ENCODE data around the gene MBNL2.

MBNL2 gene

GRCh38 chr13:97342936-97343335, 120.8 kb downstream of the MBNL2 start:
- H2AFZ ChIP-seq (ENCODE audit: low read depth, low read length): no peak overlapping the region
- H4K20me1 ChIP-seq (ENCODE audit: insufficient read depth, low read length): no peaks in the 10 kb centered on the region
- no peak overlapping the region for H3K4me2 ChIP-seq (ENCODE audit: low read length)
- H3K79me2 ChIP-seq (ENCODE audit: low read length): no peaks in the 10 kb centered on the region
- peaks cover 20% of the 10 kb centered on the region for H3K4me1 ChIP-seq (ENCODE audit: low read length)
- no peaks in the 10 kb centered on the region for H3K27me3 ChIP-seq (ENCODE audit: low read depth, low read length)
- H3K9me3 ChIP-seq (ENCODE audit: insufficient read depth, low read length): no peaks in the 10 kb centered on the region
- no peak overlapping the region for H3K27ac ChIP-seq (ENCODE audit: low read length)
- H3K36me3 ChIP-seq (replicated peaks; ENCODE audit: low read depth, low read length): no peaks in the 10 kb centered on the region
- H3K9ac ChIP-seq (ENCODE audit: low read length): no peak overlapping the region
- no peak overlapping the region for H3K4me3 ChIP-seq (ENCODE audit: low read length)
- TF ChIP-seq EZH2phosphoT487 (IDR thresholded peaks at IDR 0.05; ENCODE audit: low read depth) (no peak), CTCF (IDR thresholded peaks at IDR 0.05; ENCODE audit: low read depth, low read length) (no peak)

- Histone ChIP-seq H3K27me3 (ENCODE audit: low read depth, low read length) (no peaks in the 10 kb centered on the region), H4K20me1 (ENCODE audit: insufficient read depth, low read length) (no peaks in the 10 kb centered on the region), H3K4me3 (ENCODE audit: low read length) (no peak overlapping the region), H3K9ac (ENCODE audit: low read length) (no peak overlapping the region), H3K36me3 (replicated peaks; ENCODE audit: low read depth, low read length) (no peaks in the 10 kb centered on the region), H3K27ac (ENCODE audit: low read length) (no peak overlapping the region), H3K4me2 (ENCODE audit: low read length) (no peak overlapping the region), H2AFZ (ENCODE audit: low read depth, low read length) (no peak overlapping the region), H3K9me3 (ENCODE audit: insufficient read depth, low read length) (no peaks in the 10 kb centered on the region), H3K4me1 (ENCODE audit: low read length) (peaks cover 15% of the 10 kb centered on the region), H3K79me2 (ENCODE audit: low read length) (no peaks in the 10 kb centered on the region)
- peak; percentile 91 for TF ChIP-seq CTCF (IDR thresholded peaks at IDR 0.05; ENCODE audit: low read depth, low read length)
- TF ChIP-seq EZH2phosphoT487 (IDR thresholded peaks at IDR 0.05; ENCODE audit: low read depth): no peak
Measured at GRCh38 chr13:97344265-97345175, 122.4 kb downstream of the MBNL2 start.

DNA sequence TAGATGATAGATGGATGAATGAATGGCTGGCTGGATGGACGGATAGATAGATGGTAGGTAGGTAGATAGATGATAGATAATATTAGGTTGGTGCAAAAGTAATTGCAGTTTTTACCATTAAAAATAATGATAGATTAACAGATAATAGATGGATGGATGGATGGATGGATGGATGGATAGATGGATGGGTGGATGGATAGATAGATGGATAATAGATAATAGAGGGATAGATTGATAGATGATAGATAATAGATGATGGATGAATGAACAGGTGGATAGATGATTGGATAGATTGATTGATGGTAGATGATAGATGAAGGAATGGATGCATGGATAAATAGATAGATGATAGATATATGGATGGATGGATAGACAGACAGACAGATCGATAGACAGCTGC, 124.0 kb downstream of the MBNL2 start:
- H3K9ac ChIP-seq (ENCODE audit: low read length): no peak overlapping the region
- H3K4me1 ChIP-seq (ENCODE audit: low read length): no peaks in the 10 kb centered on the region
- no peaks in the 10 kb centered on the region for H3K79me2 ChIP-seq (ENCODE audit: low read length)
- peaks cover 4% of the 10 kb centered on the region; the same call in 1 of the 2 replicates for H3K9me3 ChIP-seq (ENCODE audit: insufficient read depth, low read length)
- no peaks in the 10 kb centered on the region for H3K36me3 ChIP-seq (replicated peaks; ENCODE audit: low read depth, low read length)
- no peak overlapping the region for H3K27ac ChIP-seq (ENCODE audit: low read length)
- no peak overlapping the region for H3K4me2 ChIP-seq (ENCODE audit: low read length)
- no peaks in the 10 kb centered on the region for H4K20me1 ChIP-seq (ENCODE audit: insufficient read depth, low read length)
- TF ChIP-seq EZH2phosphoT487 (IDR thresholded peaks at IDR 0.05; ENCODE audit: low read depth) (no peak), CTCF (IDR thresholded peaks at IDR 0.05; ENCODE audit: low read depth, low read length) (no peak)
- H3K4me3 ChIP-seq (ENCODE audit: low read length): no peak overlapping the region
- no peak overlapping the region for H2AFZ ChIP-seq (ENCODE audit: low read depth, low read length)
- no peaks in the 10 kb centered on the region for H3K27me3 ChIP-seq (ENCODE audit: low read depth, low read length)

DNA sequence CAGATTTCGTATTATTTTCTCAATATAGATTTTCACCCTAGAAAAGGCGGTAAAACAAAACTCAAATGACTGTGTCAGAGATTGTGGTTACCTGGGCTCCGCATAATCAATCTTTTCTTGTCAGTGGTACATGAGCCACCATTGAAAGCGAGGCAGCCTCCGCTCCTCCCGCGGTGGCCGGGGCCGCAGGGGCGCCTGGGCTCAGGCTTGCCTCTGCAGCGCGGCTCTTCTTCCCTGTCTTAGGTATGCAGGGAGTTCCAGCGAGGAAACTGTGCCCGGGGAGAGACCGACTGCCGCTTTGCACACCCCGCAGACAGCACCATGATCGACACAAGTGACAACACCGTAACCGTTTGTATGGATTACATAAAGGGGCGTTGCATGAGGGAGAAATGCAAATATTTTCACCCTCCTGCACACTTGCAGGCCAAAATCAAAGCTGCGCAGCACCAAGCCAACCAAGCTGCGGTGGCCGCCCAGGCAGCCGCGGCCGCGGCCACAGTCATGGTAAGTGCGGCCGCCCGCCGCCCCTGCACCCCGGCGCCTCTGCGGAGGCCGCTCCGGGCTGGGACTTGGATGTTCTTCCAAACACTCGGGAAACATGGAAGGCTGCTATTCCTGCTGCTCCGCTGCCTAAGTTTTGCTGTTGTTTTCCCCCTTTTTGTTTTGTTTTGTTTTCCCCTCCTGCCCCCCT, 124.6 kb downstream of the MBNL2 start:
- Histone ChIP-seq H4K20me1 (ENCODE audit: insufficient read depth, low read length) (no peaks in the 10 kb centered on the region), H3K4me2 (ENCODE audit: low read length) (no peak overlapping the region), H3K9ac (ENCODE audit: low read length) (no peak overlapping the region), H3K27me3 (ENCODE audit: low read depth, low read length) (no peaks in the 10 kb centered on the region), H3K79me2 (ENCODE audit: low read length) (no peaks in the 10 kb centered on the region), H3K27ac (ENCODE audit: low read length) (no peak overlapping the region), H3K4me3 (ENCODE audit: low read length) (no peak overlapping the region), H3K4me1 (ENCODE audit: low read length) (no peaks in the 10 kb centered on the region), H3K36me3 (replicated peaks; ENCODE audit: low read depth, low read length) (no peaks in the 10 kb centered on the region), H3K9me3 (ENCODE audit: insufficient read depth, low read length) (peaks cover 6% of the 10 kb centered on the region; the same call in 1 of the 2 replicates), H2AFZ (ENCODE audit: low read depth, low read length) (no peak overlapping the region)
- no peak for TF ChIP-seq EZH2phosphoT487 (IDR thresholded peaks at IDR 0.05; ENCODE audit: low read depth)
- TF ChIP-seq CTCF (IDR thresholded peaks at IDR 0.05; ENCODE audit: low read depth, low read length): no peak
